ENCODE results near the gene ZNHIT3.

- TF ChIP-seq, protein P1, sequence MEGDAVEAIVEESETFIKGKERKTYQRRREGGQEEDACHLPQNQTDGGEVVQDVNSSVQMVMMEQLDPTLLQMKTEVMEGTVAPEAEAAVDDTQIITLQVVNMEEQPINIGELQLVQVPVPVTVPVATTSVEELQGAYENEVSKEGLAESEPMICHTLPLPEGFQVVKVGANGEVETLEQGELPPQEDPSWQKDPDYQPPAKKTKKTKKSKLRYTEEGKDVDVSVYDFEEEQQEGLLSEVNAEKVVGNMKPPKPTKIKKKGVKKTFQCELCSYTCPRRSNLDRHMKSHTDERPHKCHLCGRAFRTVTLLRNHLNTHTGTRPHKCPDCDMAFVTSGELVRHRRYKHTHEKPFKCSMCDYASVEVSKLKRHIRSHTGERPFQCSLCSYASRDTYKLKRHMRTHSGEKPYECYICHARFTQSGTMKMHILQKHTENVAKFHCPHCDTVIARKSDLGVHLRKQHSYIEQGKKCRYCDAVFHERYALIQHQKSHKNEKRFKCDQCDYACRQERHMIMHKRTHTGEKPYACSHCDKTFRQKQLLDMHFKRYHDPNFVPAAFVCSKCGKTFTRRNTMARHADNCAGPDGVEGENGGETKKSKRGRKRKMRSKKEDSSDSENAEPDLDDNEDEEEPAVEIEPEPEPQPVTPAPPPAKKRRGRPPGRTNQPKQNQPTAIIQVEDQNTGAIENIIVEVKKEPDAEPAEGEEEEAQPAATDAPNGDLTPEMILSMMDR (conservative IDR thresholded peaks at IDR 0.05; ENCODE audit: low read length): no peak
- no peak for TF ChIP-seq EZH2phosphoT487 (IDR thresholded peaks at IDR 0.05; ENCODE audit: borderline replicate concordance)
Measured at GRCh38 chr17:36459045-36459444, 27.4 kb upstream of the ZNHIT3 start.
